Small intestine (tissue), 7 donors: Measurements from ENCODE around the gene FHIT. TPM values are rescaled to one million over a fixed set of nuclear protein-coding genes. Genes with fewer than 3 reads are reported as not detected.

Source experiments
- DNase-seq, 2 donors: peaks; one replicate each; pipeline versions ENCODE4 v3.0.0 to v3.0.0-alpha.2; 2013
- FAIRE-seq: peaks from 2 replicates; lab custom pipeline; 2012; peaks lifted over from hg19 to GRCh38; lab: Jason Lieb, UNC
- H3K27ac ChIP-seq, 3 donors: one replicate each; pipeline ENCODE4 v1.5.1; 2013; ENCODE audit warnings: low read length in 2 of 3, mild to moderate bottlenecking in 2 of 3, control low read depth in 1 of 3, inconsistent platforms in 1 of 3, low read depth in 1 of 3, moderate library complexity in 1 of 3
- H3K27me3 ChIP-seq, 3 donors: one replicate each; pipeline ENCODE4 v1.6.1; 2013; ENCODE audit warnings: low read length in 3 of 3, inconsistent platforms in 1 of 3; ENCODE audit not compliant: control insufficient read depth in 3 of 3, insufficient read depth in 3 of 3
- H3K36me3 ChIP-seq, 3 donors: one replicate each; pipeline ENCODE4 v1.6.1; 2013; ENCODE audit warnings: low read length in 3 of 3, inconsistent platforms in 1 of 3, low read depth in 1 of 3, mild to moderate bottlenecking in 1 of 3, moderate library complexity in 1 of 3; ENCODE audit not compliant: control insufficient read depth in 3 of 3, insufficient read depth in 2 of 3
- H3K4me1 ChIP-seq, 3 donors: one replicate each; pipeline ENCODE4 v1.6.1; 2013; ENCODE audit warnings: low read length in 2 of 3, inconsistent platforms in 1 of 3, low read depth in 1 of 3, mild to moderate bottlenecking in 1 of 3, moderate library complexity in 1 of 3; ENCODE audit not compliant: control insufficient read depth in 3 of 3, insufficient read depth in 2 of 3
- H3K4me3 ChIP-seq, 3 donors: one replicate each; pipeline ENCODE4 v1.5.1; 2013; ENCODE audit warnings: low read length in 3 of 3, control low read depth in 1 of 3, inconsistent platforms in 1 of 3, low read depth in 1 of 3, mild to moderate bottlenecking in 1 of 3, moderate library complexity in 1 of 3
- H3K9me3 ChIP-seq, 2 donors: one replicate each; pipeline ENCODE4 v1.6.1; 2013; ENCODE audit warnings: low read depth in 1 of 2, low read length in 1 of 2; ENCODE audit not compliant: control insufficient read depth in 2 of 2, insufficient read depth in 1 of 2
- WGBS, 3 donors: extraction: QIAGEN DNeasy Blood & Tissue Kit; methylation state at CpG; one replicate each; pipeline ENCODE4 v1.1.7; 2013; 5-methylcytosine and 5-hydroxymethylcytosine counted together
- polyA plus RNA-seq, 4 donors: library from polyadenylated mRNA; stranded (reverse) in 3 of 4; unstranded in 1 of 4; fragments of 200-250 nt in 3 of 4; fragments of 120-200 nt in 1 of 4; gene quantifications; one replicate each; pipeline versions ENCODE4 v1.2.1 to v1.2.3, GENCODE V29; 2013
- donor health status: healthy with polysubstance abuse.
- donor health status: control.
- donor health status: control.
- donor health status: Bipolar disorder and iron deficiency.
- donor health status: healthy.

The FHIT gene
- polyA plus RNA-seq, 4 donors: 4.4 to 30.4 (median 7.0) TPM

DNA sequence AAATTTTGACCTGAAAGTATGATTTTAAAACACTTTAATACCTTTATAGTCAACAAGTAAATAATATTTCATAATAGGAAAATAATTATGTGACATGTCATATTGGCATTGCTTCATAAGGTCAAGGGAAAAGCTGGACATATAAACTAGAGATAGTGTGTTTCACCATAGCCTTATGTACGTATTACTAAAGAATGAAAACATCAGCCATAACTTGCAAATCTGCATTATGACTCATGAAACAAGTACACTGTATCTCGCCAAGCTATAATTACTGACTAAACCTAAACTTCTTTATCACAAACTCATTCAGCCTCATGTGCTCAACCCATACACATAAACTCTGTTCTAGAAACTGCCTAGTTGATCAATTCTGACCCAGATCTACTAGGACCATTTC, 950.1 kb downstream of the FHIT start:
- H3K4me3 ChIP-seq: no peak overlapping the region
- no peaks in the 10 kb centered on the region for H3K36me3 ChIP-seq
- 15 to 71% (median 36%) methylated on average over 2 of the region's 2 CpGs for WGBS, 3 donors
- peaks cover 0 to 2% (median 0%) of the 10 kb centered on the region in 3 donors for H3K4me1 ChIP-seq
- no peak overlapping the region for H3K27ac ChIP-seq
- peaks cover 0 to 6% of the 10 kb centered on the region in 2 donors for H3K9me3 ChIP-seq
- H3K27me3 ChIP-seq: no peaks in the 10 kb centered on the region
- FAIRE-seq (no peak), DNase-seq (peak; percentile 39 to 67)

DNA sequence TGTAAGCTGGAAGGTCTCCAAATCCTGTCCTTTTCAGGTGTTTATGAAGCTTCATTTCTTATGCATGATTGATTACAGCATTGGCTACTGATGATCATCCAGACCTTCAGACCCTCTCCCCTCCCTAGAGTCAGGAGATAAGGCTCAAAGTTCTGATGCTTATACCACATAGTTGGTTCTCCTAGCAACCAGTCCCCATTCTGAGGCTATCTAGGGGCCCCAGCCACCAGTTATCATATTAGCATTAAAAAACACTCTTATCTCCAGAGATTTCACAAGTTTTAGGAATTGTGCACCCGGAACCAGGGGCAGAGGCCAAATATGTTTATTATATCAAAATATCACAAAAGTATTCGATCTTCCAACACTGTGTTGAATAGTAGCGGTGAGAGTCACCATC, 953.1 kb downstream of the FHIT start:
- H3K27me3 ChIP-seq: no peaks in the 10 kb centered on the region
- DNase-seq (peak in 1 of 2 donors; percentile 18), FAIRE-seq (no peak)
- WGBS, 3 donors: 60 to 75% (median 66%) methylated on average over 3 of the region's 3 CpGs
- H3K27ac ChIP-seq: no peak overlapping the region
- no peaks in the 10 kb centered on the region for H3K36me3 ChIP-seq
- H3K9me3 ChIP-seq: peaks cover 0 to 6% of the 10 kb centered on the region in 2 donors
- peaks cover 0 to 2% (median 0%) of the 10 kb centered on the region in 3 donors for H3K4me1 ChIP-seq
- H3K4me3 ChIP-seq: no peak overlapping the region

DNA sequence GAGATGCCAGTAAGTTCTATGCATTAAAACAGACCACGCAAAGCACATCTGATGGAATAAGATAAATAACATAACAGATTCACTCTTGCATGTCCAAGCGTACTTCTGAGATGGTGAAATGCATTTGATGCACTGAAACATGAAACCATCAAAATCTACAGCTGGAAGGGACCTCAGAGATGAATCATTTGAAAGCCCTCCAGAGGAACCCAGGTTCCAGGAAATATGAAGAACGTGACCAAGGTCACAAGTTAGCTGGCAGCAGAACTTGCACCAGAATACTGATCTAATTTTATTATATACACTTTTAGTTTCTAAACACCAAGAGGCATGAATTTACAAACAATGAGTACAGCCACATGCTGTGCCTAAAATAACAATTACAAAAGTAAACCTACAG, 957.1 kb downstream of the FHIT start:
- no peak overlapping the region for H3K4me3 ChIP-seq
- H3K4me1 ChIP-seq: no peaks in the 10 kb centered on the region
- no peaks in the 10 kb centered on the region for H3K27me3 ChIP-seq
- H3K36me3 ChIP-seq: no peaks in the 10 kb centered on the region
- no peak for FAIRE-seq
- WGBS, 3 donors: 52 to 64% (median 59%) methylated on average over 3 of the region's 3 CpGs
- DNase-seq: no peak
- H3K9me3 ChIP-seq: no peaks in the 10 kb centered on the region
- H3K27ac ChIP-seq: no peak overlapping the region

DNA sequence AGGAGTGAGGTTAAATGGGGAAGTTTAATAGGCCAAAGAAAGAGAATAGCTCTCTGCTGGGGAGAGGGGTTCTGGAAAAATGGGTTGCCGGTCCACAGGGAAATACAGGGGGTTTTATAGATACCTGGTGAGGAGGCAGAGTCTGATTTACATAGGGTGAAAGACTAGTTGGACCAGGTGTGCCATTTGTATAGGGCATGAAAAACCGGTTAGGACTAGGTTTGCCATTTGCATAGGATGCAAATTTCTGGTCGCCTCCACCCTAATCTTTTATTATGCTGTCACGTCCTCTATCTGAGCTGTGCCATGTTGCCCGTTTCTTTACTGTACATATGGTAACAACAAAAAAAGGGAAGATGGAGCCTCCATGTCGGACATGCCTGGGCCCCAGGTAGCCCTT, 960.1 kb downstream of the FHIT start:
- DNase-seq: no peak
- Histone ChIP-seq H3K4me3 (no peak overlapping the region), H3K4me1 (no peaks in the 10 kb centered on the region), H3K36me3 (no peaks in the 10 kb centered on the region), H3K27me3 (no peaks in the 10 kb centered on the region), H3K27ac (no peak overlapping the region), H3K9me3 (no peaks in the 10 kb centered on the region)
- no peak for FAIRE-seq
- 68 to 85% (median 69%) methylated on average over 6 of the region's 6 CpGs for WGBS, 3 donors

DNA sequence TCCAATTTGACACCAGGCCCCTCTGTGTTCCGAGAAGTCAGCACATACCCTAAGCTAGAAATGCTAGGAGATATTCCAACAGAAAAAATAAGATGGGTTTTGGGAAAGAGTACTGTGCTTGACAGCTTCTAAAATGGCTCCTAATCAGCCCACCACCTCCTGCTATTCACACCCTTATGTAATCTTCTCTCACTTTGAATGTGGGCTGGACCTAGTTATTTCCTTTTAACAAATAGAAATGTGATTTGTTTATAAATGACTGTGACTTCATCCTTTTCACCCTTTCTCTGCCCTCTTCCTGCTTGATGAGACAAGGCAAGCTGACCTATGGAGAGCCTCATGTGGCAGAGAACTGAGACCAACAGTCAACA, 961.1 kb downstream of the FHIT start:
- no peaks in the 10 kb centered on the region for H3K27me3 ChIP-seq
- peaks cover 0 to 2% of the 10 kb centered on the region in 2 donors for H3K9me3 ChIP-seq
- DNase-seq (no peak), FAIRE-seq (no peak)
- H3K36me3 ChIP-seq: no peaks in the 10 kb centered on the region
- H3K27ac ChIP-seq: no peak overlapping the region
- 94 to 100% (median 95%) methylated on average over 1 of the region's 1 CpG for WGBS, 3 donors
- no peaks in the 10 kb centered on the region for H3K4me1 ChIP-seq
- no peak overlapping the region for H3K4me3 ChIP-seq

DNA sequence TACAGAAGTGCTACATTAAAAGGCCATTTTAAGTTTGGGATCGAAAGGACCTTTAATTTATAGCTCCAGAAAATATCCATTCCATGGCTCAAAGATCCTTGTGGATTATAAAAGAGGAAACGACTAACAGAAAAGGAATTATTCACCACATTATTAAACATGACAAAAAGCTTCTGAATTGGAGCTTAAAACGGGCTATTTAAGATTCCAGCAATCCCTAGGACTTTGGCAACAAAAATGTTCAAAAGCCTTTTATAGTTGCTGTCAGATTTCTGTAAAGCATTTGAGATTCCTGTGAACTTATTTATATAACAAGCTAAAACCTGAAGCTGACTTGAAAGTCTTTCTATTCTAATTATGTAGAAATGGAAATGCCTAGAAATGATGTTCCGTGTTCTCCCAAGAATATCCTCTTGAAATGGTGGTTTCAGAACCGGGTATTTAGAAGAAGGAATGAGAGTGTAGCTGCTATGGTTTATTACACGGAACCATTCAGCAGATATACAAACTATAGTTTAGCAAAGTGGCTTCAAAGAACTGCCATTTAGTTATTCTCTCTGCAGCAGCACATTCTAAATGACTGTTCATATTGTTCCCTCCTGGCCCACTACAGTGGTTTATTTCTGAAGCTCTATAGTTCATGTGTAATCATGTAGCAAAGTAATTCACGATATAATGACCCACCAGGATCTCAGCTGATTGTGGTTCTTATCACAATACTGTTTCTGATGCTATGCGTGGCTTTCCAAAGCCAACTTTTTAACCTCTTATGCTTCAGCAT, 961.7 kb downstream of the FHIT start:
- H3K4me3 ChIP-seq: no peak overlapping the region
- no peaks in the 10 kb centered on the region for H3K36me3 ChIP-seq
- WGBS, 3 donors: 73 to 76% (median 76%) methylated on average over 8 of the region's 8 CpGs
- FAIRE-seq (no peak), DNase-seq (no peak)
- H3K4me1 ChIP-seq: no peaks in the 10 kb centered on the region
- H3K9me3 ChIP-seq: peaks cover 0 to 2% of the 10 kb centered on the region in 2 donors
- H3K27ac ChIP-seq: no peak overlapping the region
- no peaks in the 10 kb centered on the region for H3K27me3 ChIP-seq

DNA sequence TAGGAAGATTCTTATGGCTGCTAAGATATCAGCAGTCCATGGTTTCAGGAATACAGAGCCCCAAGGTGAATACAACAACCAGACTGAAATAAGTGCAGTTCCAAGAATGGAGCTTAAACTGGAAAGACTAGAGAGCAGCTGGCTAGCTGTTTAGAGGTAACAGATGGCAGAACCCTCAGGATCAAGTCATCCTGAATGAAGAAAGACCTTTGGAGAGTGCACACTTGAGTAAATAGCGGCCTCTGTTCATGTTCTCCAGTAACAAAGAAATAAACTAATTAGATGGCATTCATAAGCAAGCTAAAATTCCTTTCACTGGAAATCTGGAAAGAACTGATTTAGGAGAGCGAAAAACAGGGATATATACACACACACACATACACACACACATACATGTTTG, 968.4 kb downstream of the FHIT start:
- no peak for DNase-seq
- Histone ChIP-seq H3K36me3 (no peaks in the 10 kb centered on the region), H3K4me1 (no peaks in the 10 kb centered on the region), H3K4me3 (no peak overlapping the region), H3K27ac (no peak overlapping the region), H3K27me3 (no peaks in the 10 kb centered on the region), H3K9me3 (peaks cover 0 to 2% of the 10 kb centered on the region in 2 donors)
- FAIRE-seq: no peak
- WGBS, 3 donors: 84 to 92% (median 90%) methylated on average over 2 of the region's 2 CpGs

DNA sequence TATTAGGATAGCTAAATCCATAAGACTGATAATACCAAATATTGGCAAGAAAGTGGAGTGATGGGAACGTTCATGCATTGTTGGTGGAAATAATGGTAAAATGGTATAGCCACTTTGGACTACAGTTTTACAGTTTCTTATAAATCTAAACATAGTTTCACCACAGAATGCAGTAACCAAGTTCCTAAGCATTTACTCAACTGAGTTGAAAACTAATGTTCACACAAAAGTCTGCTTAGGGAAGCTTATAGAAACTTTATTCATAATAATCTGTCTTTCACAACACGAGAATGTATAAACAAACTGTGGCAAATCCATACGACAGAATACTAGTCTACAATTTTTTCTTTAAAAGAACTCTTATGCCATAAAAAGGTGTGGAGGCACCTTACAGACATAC, 969.3 kb downstream of the FHIT start:
- Histone ChIP-seq H3K9me3 (peaks cover 0 to 6% of the 10 kb centered on the region in 2 donors), H3K4me1 (no peaks in the 10 kb centered on the region), H3K4me3 (no peak overlapping the region), H3K27me3 (no peaks in the 10 kb centered on the region), H3K36me3 (no peaks in the 10 kb centered on the region), H3K27ac (no peak overlapping the region)
- 78 to 90% (median 81%) methylated on average over 3 of the region's 3 CpGs for WGBS, 3 donors
- DNase-seq: no peak
- no peak for FAIRE-seq
